Measurements from ENCODE around the gene RBM3. TPM values are rescaled to one million over a fixed set of nuclear protein-coding genes. Genes with fewer than 3 reads are reported as not detected.

RBM3 gene
- total and polyA plus RNA-seq, 2 experiments from 2014 or later, result 64.8 to 135 TPM

DNA sequence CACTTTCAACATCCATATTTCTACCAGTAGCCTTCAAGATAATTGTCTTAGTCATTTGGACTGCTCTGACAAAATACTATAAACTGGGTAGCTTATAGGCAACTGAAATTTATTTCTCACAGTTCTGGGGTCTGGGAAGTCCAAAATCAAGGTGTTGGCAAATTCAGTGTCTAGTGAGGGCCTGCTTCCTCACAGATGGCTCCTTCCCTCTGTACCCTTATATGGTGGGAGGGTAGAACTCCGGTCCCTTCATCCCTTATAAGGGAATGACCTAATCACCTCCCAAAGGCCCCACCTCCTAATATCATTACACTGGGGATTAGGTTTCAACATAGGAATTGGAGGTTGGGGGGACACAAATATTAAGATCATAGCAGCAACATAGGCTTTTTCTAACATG, 42.1 kb upstream of the RBM3 start:
- DNase-seq (ENCODE audit: low spot score), result no peak
- Histone ChIP-seq H3K4me1 (ENCODE audit: insufficient read depth) (no peaks in the 10 kb centered on the region), H3K4me3 (no peak overlapping the region), H4K20me1 (ENCODE audit: insufficient read depth, poor library complexity, severe bottlenecking) (no peaks in the 10 kb centered on the region), H3K9me2 (replicated peaks; ENCODE audit: insufficient read depth) (no peaks in the 10 kb centered on the region), H3K79me2 (no peaks in the 10 kb centered on the region), H3K27me3 (no peaks in the 10 kb centered on the region), H3K36me3 (replicated peaks; ENCODE audit: insufficient read depth, low read depth) (no peaks in the 10 kb centered on the region), H3K4me2 (no peak overlapping the region), H2AFZ (no peak overlapping the region), H3K9me3 (ENCODE audit: low read depth) (no peaks in the 10 kb centered on the region), H3K27ac (peak overlapping the region; percentile 83)
- TF ChIP-seq EZH2phosphoT487 (IDR thresholded peaks at IDR 0.05; ENCODE audit: low read depth, severe bottlenecking, unreplicated experiment) (no peak), EZH2 (IDR thresholded peaks at IDR 0.05; ENCODE audit: borderline replicate concordance) (no peak)
- TF ChIP-seq, protein P1, sequence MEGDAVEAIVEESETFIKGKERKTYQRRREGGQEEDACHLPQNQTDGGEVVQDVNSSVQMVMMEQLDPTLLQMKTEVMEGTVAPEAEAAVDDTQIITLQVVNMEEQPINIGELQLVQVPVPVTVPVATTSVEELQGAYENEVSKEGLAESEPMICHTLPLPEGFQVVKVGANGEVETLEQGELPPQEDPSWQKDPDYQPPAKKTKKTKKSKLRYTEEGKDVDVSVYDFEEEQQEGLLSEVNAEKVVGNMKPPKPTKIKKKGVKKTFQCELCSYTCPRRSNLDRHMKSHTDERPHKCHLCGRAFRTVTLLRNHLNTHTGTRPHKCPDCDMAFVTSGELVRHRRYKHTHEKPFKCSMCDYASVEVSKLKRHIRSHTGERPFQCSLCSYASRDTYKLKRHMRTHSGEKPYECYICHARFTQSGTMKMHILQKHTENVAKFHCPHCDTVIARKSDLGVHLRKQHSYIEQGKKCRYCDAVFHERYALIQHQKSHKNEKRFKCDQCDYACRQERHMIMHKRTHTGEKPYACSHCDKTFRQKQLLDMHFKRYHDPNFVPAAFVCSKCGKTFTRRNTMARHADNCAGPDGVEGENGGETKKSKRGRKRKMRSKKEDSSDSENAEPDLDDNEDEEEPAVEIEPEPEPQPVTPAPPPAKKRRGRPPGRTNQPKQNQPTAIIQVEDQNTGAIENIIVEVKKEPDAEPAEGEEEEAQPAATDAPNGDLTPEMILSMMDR (IDR thresholded peaks at IDR 0.05; ENCODE audit: poor library complexity), result no peak
- WGBS (ENCODE audit: low lambda C conversion rate, missing lambda C conversion rate), result 81% methylated on average over 1 of the region's 1 CpG

DNA sequence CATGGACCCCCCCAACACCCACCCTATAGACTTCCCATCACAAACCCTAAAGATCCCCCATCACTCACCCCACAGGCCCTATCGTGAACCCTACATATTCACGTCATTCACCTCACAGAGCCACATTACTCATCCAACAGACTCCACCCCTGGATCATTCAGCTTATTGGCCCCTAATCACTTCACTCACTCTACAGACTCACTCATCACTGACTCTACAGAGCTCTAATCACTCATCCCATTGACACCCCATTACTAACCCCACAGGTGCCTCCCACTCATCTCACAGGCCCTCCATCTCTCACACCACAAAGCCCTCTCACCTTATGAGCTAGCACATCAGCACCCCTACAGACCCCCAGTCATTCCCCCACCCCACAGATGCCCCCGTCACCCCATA, 41.1 kb upstream of the RBM3 start:
- TF ChIP-seq, protein P1 (IDR thresholded peaks at IDR 0.05; ENCODE audit: poor library complexity), result no peak
- TF ChIP-seq EZH2 (IDR thresholded peaks at IDR 0.05; ENCODE audit: borderline replicate concordance), result no peak
- no peaks in the 10 kb centered on the region for H3K27me3 ChIP-seq
- no peaks in the 10 kb centered on the region for H3K9me2 ChIP-seq (replicated peaks; ENCODE audit: insufficient read depth)
- no peak for DNase-seq (ENCODE audit: low spot score)
- H4K20me1 ChIP-seq (ENCODE audit: insufficient read depth, poor library complexity, severe bottlenecking), result no peaks in the 10 kb centered on the region
- H2AFZ ChIP-seq, result no peak overlapping the region
- H3K79me2 ChIP-seq, result no peaks in the 10 kb centered on the region
- H3K27ac ChIP-seq, result no peak overlapping the region
- no peaks in the 10 kb centered on the region for H3K4me1 ChIP-seq (ENCODE audit: insufficient read depth)
- no peak overlapping the region for H3K4me2 ChIP-seq
- 96% methylated on average over 2 of the region's 3 CpGs for WGBS (ENCODE audit: low lambda C conversion rate, missing lambda C conversion rate)
- H3K9me3 ChIP-seq (ENCODE audit: low read depth), result no peaks in the 10 kb centered on the region
- H3K4me3 ChIP-seq, result no peak overlapping the region
- no peaks in the 10 kb centered on the region for H3K36me3 ChIP-seq (replicated peaks; ENCODE audit: insufficient read depth, low read depth)

DNA sequence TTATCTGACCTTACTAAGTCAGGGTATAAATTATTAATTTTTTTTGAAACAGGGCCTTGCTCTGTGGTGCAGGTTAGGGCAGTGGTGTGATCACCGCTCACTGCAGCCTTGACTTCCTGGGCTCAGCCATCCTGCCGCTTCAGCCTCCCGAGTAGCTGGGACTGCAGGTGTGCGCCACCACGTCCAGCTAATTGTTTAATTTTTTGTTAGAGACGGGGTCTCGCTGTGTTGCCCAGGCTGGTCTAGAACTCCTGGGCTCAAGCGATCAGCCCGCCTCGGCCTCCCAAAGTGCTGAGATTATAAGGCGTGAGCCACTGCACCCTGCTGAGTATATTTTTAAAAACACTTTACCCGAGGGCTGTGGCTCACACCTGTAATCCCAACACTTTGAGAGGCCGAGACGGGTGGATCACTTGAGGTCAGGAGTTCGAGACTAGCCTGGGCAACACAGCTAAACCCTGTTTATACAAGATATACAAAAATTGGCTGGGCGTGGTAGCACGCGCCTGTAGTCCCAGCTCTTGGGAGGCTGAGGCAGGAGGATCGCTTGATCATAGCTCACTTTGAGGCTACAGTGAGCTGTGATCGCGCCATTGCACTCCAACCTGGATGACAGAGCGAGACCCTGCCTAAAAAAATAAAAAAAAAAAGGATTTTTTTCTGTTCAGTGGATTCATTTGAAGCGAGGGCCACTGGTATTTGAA, 35.5 kb upstream of the RBM3 start:
- no peaks in the 10 kb centered on the region for H3K9me2 ChIP-seq (replicated peaks; ENCODE audit: insufficient read depth)
- H3K4me2 ChIP-seq, result peak overlapping the region; percentile 56
- DNase-seq (ENCODE audit: low spot score), result no peak
- WGBS (ENCODE audit: low lambda C conversion rate, missing lambda C conversion rate), result 91% methylated on average over 23 of the region's 23 CpGs
- H3K4me3 ChIP-seq, result no peak overlapping the region
- no peaks in the 10 kb centered on the region for H4K20me1 ChIP-seq (ENCODE audit: insufficient read depth, poor library complexity, severe bottlenecking)
- no peaks in the 10 kb centered on the region for H3K27me3 ChIP-seq
- H3K79me2 ChIP-seq, result peaks cover 9% of the 10 kb centered on the region
- TF ChIP-seq EZH2 (IDR thresholded peaks at IDR 0.05; ENCODE audit: borderline replicate concordance), result no peak
- no peak for TF ChIP-seq EZH2phosphoT487 (IDR thresholded peaks at IDR 0.05; ENCODE audit: low read depth, severe bottlenecking, unreplicated experiment)
- TF ChIP-seq, protein P1 (IDR thresholded peaks at IDR 0.05; ENCODE audit: poor library complexity), result no peak
- H3K36me3 ChIP-seq (replicated peaks; ENCODE audit: insufficient read depth, low read depth), result no peaks in the 10 kb centered on the region
- H3K27ac ChIP-seq, result peak overlapping the region; percentile 84
- peaks cover 5% of the 10 kb centered on the region for H3K4me1 ChIP-seq (ENCODE audit: insufficient read depth)
- H2AFZ ChIP-seq, result peak overlapping the region; percentile 6
- no peaks in the 10 kb centered on the region for H3K9me3 ChIP-seq (ENCODE audit: low read depth)
